ENCODE data around the gene PAPLN.
"Not testable (repeated sequence)": the region's sequence is repeated elsewhere in the genome, so short reads cannot be mapped to it uniquely, and the experiment has no call there.

Gene PAPLN

GRCh38 chr14:73237219-73237785 lies at the start of gene PAPLN:
TSS of gene PAPLN (plus strand) at chr14:73237506. CDS start at chr14:73239779, 2,273 bp downstream.
- DNase-seq, result no peak

- peak; percentile 73 for DNase-seq
Observed at GRCh38 chr14:73188501-73188911, 48.8 kb upstream of the PAPLN start.

GRCh38 chr14:73189651-73190050 lies 47.7 kb upstream of the PAPLN start:
- no peak for DNase-seq

- DNase-seq, result no peak
Observed at GRCh38 chr14:73191441-73191840, 45.9 kb upstream of the PAPLN start.

GRCh38 chr14:73194306-73194705 lies 43.0 kb upstream of the PAPLN start:
- DNase-seq, result not testable (repeated sequence)

GRCh38 chr14:73198253-73198652 lies 39.1 kb upstream of the PAPLN start:
- DNase-seq, result no peak

- no peak for DNase-seq
Observed at GRCh38 chr14:73203527-73203926, 33.8 kb upstream of the PAPLN start.

GRCh38 chr14:73207615-73208014 lies 29.7 kb upstream of the PAPLN start:
- DNase-seq, result no peak

GRCh38 chr14:73208390-73208789 lies 28.9 kb upstream of the PAPLN start:
- DNase-seq, result no peak

GRCh38 chr14:73208846-73209245 lies 28.5 kb upstream of the PAPLN start:
- no peak for DNase-seq

GRCh38 chr14:73209953-73210352 lies 27.4 kb upstream of the PAPLN start:
- DNase-seq, result peak; percentile 38

GRCh38 chr14:73211251-73212040 lies 25.9 kb upstream of the PAPLN start:
- no peak for DNase-seq

- DNase-seq, result no peak
Observed at GRCh38 chr14:73216030-73216429, 21.3 kb upstream of the PAPLN start.

- no peak for DNase-seq
Observed at GRCh38 chr14:73217411-73217810, 19.9 kb upstream of the PAPLN start.

- no peak for DNase-seq
Observed at GRCh38 chr14:73220061-73220460, 17.2 kb upstream of the PAPLN start.

- no peak for DNase-seq
Observed at GRCh38 chr14:73220634-73221033, 16.7 kb upstream of the PAPLN start.

- peak; percentile 60 for DNase-seq
Observed at GRCh38 chr14:73221945-73222344, 15.4 kb upstream of the PAPLN start.

- peak; percentile 23 for DNase-seq
Observed at GRCh38 chr14:73223049-73223448, 14.3 kb upstream of the PAPLN start.

GRCh38 chr14:73225496-73225895 lies 11.8 kb upstream of the PAPLN start:
- DNase-seq, result no peak

- peak; percentile 87 for DNase-seq
Observed at GRCh38 chr14:73227812-73228781, 9.2 kb upstream of the PAPLN start.

GRCh38 chr14:73230051-73230450 lies 7.3 kb upstream of the PAPLN start:
- DNase-seq, result no peak

- DNase-seq, result no peak
Observed at GRCh38 chr14:73231981-73232851, 5.1 kb upstream of the PAPLN start.

All from fibroblast of upper back skin (primary cell).